HL-60 (cell line): ENCODE measurements around the gene HMGN2.

Experiments used
- CTCF ChIP-seq: IDR thresholded peaks from one replicate; pipeline ENCODE4 v1.5.1; 2011; ENCODE audit warnings: low read length, control low read depth, inconsistent platforms; ENCODE audit not compliant: insufficient read depth
- POLR2AphosphoS5 ChIP-seq: IDR thresholded peaks from 2 replicates; pipeline ENCODE4 v1.6.1; 2012; ENCODE audit warnings: low read depth
- SPI1 ChIP-seq: IDR thresholded peaks from 2 replicates; pipeline ENCODE4 v1.6.1; 2012; ENCODE audit warnings: low read depth, mild to moderate bottlenecking, borderline replicate concordance

- no peak for TF ChIP-seq CTCF
- TF ChIP-seq SPI1, result no peak
- no peak for TF ChIP-seq POLR2AphosphoS5
Observed at GRCh38 chr1:26452459-26453183, 19.6 kb upstream of the HMGN2 start.
